LNCaP clone FGC (cell line): ENCODE results near the gene IDE.
"Not testable (repeated sequence)": the region's sequence is repeated elsewhere in the genome, so short reads cannot be mapped to it uniquely, and the experiment has no call there.

Experiments
- DNase-seq: peaks from one replicate; pipeline ENCODE4 v3.0.0-alpha.2; 2011; ENCODE audit warnings: low read depth
- H3K4me3 ChIP-seq: 2 replicates; pipeline ENCODE4 v1.5.1; 2011; ENCODE audit warnings: mild to moderate bottlenecking, low read depth, low read length, control low read depth
- CTCF ChIP-seq: IDR thresholded peaks from 2 replicates; pipeline ENCODE4 v1.5.1; 2012; ENCODE audit warnings: mild to moderate bottlenecking; ENCODE audit not compliant: control insufficient read depth, insufficient read depth; ENCODE audit errors: extremely low read depth

The IDE gene

DNA sequence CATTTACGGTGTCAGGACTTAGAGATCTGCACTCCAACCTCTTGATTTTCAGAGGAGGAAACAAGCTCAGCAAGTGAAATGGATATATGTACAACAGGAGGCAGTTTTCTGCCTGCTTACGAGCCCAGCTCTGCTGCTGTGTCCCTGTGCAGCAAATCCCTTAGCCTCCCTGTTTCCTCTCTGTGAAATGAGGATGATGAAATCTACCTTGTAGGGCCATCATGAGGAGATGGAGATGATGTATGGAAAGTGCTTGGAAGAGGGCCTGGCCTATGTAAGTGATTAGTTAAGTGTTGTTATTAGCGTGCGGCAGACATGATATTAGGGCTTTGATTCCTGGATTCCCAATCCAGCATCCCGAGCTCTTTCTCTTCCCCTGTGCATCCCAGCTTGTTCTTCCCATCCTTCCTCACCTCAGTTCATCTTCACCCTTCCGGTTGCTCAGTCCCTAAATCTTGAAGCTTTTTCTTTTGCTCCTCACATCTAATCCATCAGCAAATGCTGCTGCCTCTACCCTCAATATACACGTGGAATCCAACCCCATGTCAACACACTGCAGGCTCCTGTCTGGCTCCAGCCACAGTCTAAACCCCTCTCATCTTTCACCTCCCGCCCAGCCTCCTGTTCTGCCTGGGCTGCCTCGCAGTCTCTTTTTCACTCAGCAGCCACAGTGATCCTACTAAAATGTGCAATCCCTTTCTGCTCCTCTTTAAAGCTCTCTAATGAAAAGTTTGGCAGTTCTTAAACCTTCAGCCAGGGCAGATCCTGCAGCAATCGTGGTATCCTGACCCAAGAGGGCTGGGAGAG, 169.1 kb downstream of the IDE start:
- no peak overlapping the region for H3K4me3 ChIP-seq
- no peak for TF ChIP-seq CTCF
- no peak for DNase-seq

- not testable (repeated sequence) for H3K4me3 ChIP-seq, DNase-seq
Observed at GRCh38 chr10:92402234-92402633, 171.7 kb downstream of the IDE start.
